ENCODE results near the gene HK2.
A peak's percentile ranks its signal among the peaks of the same experiment; 100 is the strongest.
"Not testable (repeated sequence)": the region's sequence is repeated elsewhere in the genome, so short reads cannot be mapped to it uniquely, and the experiment has no call there.

Gene HK2

GRCh38 chr2:74835831-74836674 lies 2.1 kb downstream of the HK2 start:
- DNase-seq, result peak; percentile 51

- DNase-seq, result no peak
Observed at GRCh38 chr2:74836675-74837401, 2.9 kb downstream of the HK2 start.

- no peak for DNase-seq
Observed at GRCh38 chr2:74841641-74842040, 7.7 kb downstream of the HK2 start.

GRCh38 chr2:74843433-74843832 lies 9.5 kb downstream of the HK2 start:
- DNase-seq, result no peak

- peak; percentile 44 for DNase-seq
Observed at GRCh38 chr2:74843899-74844298, 10.0 kb downstream of the HK2 start.

- no peak for DNase-seq
Observed at GRCh38 chr2:74844752-74845151, 10.8 kb downstream of the HK2 start.

- peak; percentile 33 for DNase-seq
Observed at GRCh38 chr2:74845217-74845751, 11.4 kb downstream of the HK2 start.

- no peak for DNase-seq
Observed at GRCh38 chr2:74845991-74846390, 12.1 kb downstream of the HK2 start.

- DNase-seq, result no peak
Observed at GRCh38 chr2:74846481-74846880, 12.6 kb downstream of the HK2 start.

- DNase-seq, result no peak
Observed at GRCh38 chr2:74847070-74847858, 13.3 kb downstream of the HK2 start.

- peak; percentile 70 for DNase-seq
Observed at GRCh38 chr2:74849228-74849892, 15.4 kb downstream of the HK2 start.

- no peak for DNase-seq
Observed at GRCh38 chr2:74850496-74851190, 16.7 kb downstream of the HK2 start.

GRCh38 chr2:74851191-74851566 lies 17.3 kb downstream of the HK2 start:
- no peak for DNase-seq

- DNase-seq, result not testable (repeated sequence)
Observed at GRCh38 chr2:74853360-74853759, 19.4 kb downstream of the HK2 start.

GRCh38 chr2:74854401-74854800 lies 20.5 kb downstream of the HK2 start:
- DNase-seq, result no peak

GRCh38 chr2:74855114-74855707 lies 21.3 kb downstream of the HK2 start:
- DNase-seq, result not testable (repeated sequence)

- no peak for DNase-seq
Observed at GRCh38 chr2:74856004-74856578, 22.2 kb downstream of the HK2 start.

- no peak for DNase-seq
Observed at GRCh38 chr2:74856599-74856998, 22.7 kb downstream of the HK2 start.

- DNase-seq, result no peak
Observed at GRCh38 chr2:74857215-74857614, 23.3 kb downstream of the HK2 start.

- no peak for DNase-seq
Observed at GRCh38 chr2:74857725-74858124, 23.8 kb downstream of the HK2 start.

GRCh38 chr2:74858281-74858680 lies 24.4 kb downstream of the HK2 start:
- no peak for DNase-seq

All from CD4-positive, alpha-beta T cell treated with Interleukin-10 for 1 hour (primary cell).